GM12878 (cell line): ENCODE data around the gene LMTK3.

Experiments
- BRCA1 ChIP-seq: IDR thresholded peaks from 2 replicates; pipeline ENCODE4 v1.6.1; 2011; ENCODE audit warnings: low read depth, low read length, improper control_type of control experiment
- CEBPZ ChIP-seq: fragments of 150-350 bp; IDR thresholded peaks from 2 replicates; pipeline ENCODE4 v1.6.1; 2016; ENCODE audit warnings: low read depth, low read length
- CTCF ChIP-seq, 3 experiments: IDR thresholded peaks in 2 of 3; conservative IDR thresholded peaks in 1 of 3; 2 replicates each; pipeline ENCODE4 v1.5.1; 2011; ENCODE audit warnings: low read depth in 3 of 3, low read length in 3 of 3, mild to moderate bottlenecking in 3 of 3, control low read depth in 2 of 3, moderate library complexity in 2 of 3, inconsistent platforms in 1 of 3, mixed read lengths in 1 of 3; ENCODE audit not compliant: control insufficient read depth in 2 of 3, insufficient read depth in 1 of 3; ENCODE audit errors: extremely low read depth in 1 of 3
- EP300 ChIP-seq, 2 experiments: fragments of 150-350 bp in 1 of 2; IDR thresholded peaks; 2 replicates each; pipeline ENCODE4 v1.6.1; 2011 to 2012; ENCODE audit warnings: low read depth in 2 of 2, low read length in 2 of 2, borderline replicate concordance in 1 of 2, improper control_type of control experiment in 1 of 2, inconsistent platforms in 1 of 2; ENCODE audit not compliant: control insufficient read depth in 1 of 2
- PAX5 ChIP-seq: IDR thresholded peaks from 2 replicates; pipeline ENCODE4 v1.6.1; 2011; ENCODE audit warnings: low read depth, low read length, borderline replicate concordance
- PBX3 ChIP-seq: IDR thresholded peaks from 2 replicates; pipeline ENCODE4 v1.6.1; 2011; ENCODE audit warnings: mild to moderate bottlenecking, low read depth, low read length, moderate library complexity; ENCODE audit not compliant: insufficient replicate concordance
- POLR2A ChIP-seq: IDR thresholded peaks from 2 replicates; pipeline ENCODE4 v1.6.1; 2011; ENCODE audit warnings: low read depth, mild to moderate bottlenecking, low read length
- POLR2AphosphoS5 ChIP-seq: IDR thresholded peaks from 2 replicates; pipeline ENCODE4 v1.6.1; 2011; ENCODE audit warnings: mild to moderate bottlenecking, low read length, inconsistent platforms
- RCOR1 ChIP-seq: conservative IDR thresholded peaks from 2 replicates; pipeline ENCODE4 v1.6.1; 2012; ENCODE audit warnings: low read depth, low read length, improper control_type of control experiment
- RFX5 ChIP-seq: IDR thresholded peaks from 2 replicates; pipeline ENCODE4 v1.6.1; 2011; ENCODE audit warnings: low read depth, low read length, improper control_type of control experiment
- SP1 ChIP-seq: IDR thresholded peaks from one replicate; pipeline ENCODE4 v1.6.1; 2011; ENCODE audit warnings: low read depth, low read length
- SRF ChIP-seq, 2 experiments: IDR thresholded peaks; 2 replicates each; pipeline ENCODE4 v1.6.1; 2011; ENCODE audit warnings: low read depth in 2 of 2, low read length in 2 of 2, mild to moderate bottlenecking in 1 of 2, moderate library complexity in 1 of 2
- WRNIP1 ChIP-seq: IDR thresholded peaks from 2 replicates; pipeline ENCODE4 v1.6.1; 2011; ENCODE audit warnings: low read depth, low read length, improper control_type of control experiment, borderline replicate concordance
- YY1 ChIP-seq: IDR thresholded peaks from 2 replicates; pipeline ENCODE4 v1.6.1; 2011; ENCODE audit warnings: low read depth, mild to moderate bottlenecking, low read length

GRCh38 chr19:48514123-48514458, 2.5 kb upstream of the LMTK3 start:
- TF ChIP-seq CEBPZ (no peak), POLR2A (no peak), SRF (IDR thresholded peaks at IDR 0.05; ENCODE audit: low read depth in 2 of 2, low read length in 2 of 2) (no peak), BRCA1 (no peak), YY1 (no peak), PBX3 (no peak), EP300 (IDR thresholded peaks at IDR 0.05; ENCODE audit: borderline replicate concordance in 1 of 2, control insufficient read depth in 1 of 2, low read depth in 2 of 2, low read length in 2 of 2) (no peak), CTCF (IDR thresholded peaks at IDR 0.05 in 2 of 3, conservative IDR thresholded peaks at IDR 0.05 in 1 of 3; ENCODE audit: control insufficient read depth in 2 of 3, extremely low read depth in 1 of 3, insufficient read depth in 1 of 3, low read depth in 3 of 3, low read length in 3 of 3) (no peak), WRNIP1 (no peak), RFX5 (no peak), RCOR1 (no peak), SP1 (no peak), POLR2AphosphoS5 (no peak), PAX5 (no peak)
